ENCODE results near the gene SLC9A9.

Gene SLC9A9

GRCh38 chr3:143265501-143266070, 582.7 kb downstream of the SLC9A9 start:
- no peak for DNase-seq (ENCODE audit: low read depth in 2 of 2, low spot score in 1 of 2)

GRCh38 chr3:143263852-143264513, 584.3 kb downstream of the SLC9A9 start:
- no peak for DNase-seq (ENCODE audit: low read depth in 2 of 2, low spot score in 1 of 2)

DNA sequence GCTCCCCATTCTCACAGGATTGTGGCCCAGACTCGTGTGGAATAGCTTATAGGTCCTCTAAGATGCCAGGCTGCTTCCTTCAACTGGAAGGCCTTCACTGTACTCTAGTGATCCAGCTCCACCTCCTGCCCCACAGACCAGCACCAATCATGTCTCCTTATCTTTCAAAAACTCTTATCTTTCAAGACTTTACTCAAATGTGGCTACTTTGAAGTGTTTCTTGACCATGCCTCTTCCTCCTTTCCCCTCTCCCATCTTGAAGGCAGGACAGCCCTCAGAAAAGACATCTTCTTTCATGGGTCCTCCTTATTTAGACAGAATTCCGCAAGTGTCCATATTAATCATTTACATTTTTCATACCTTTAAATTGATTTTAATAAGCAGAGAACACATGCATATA, 586.4 kb downstream of the SLC9A9 start:
- DNase-seq (ENCODE audit: low read depth in 2 of 2, low spot score in 1 of 2) = no peak

DNA sequence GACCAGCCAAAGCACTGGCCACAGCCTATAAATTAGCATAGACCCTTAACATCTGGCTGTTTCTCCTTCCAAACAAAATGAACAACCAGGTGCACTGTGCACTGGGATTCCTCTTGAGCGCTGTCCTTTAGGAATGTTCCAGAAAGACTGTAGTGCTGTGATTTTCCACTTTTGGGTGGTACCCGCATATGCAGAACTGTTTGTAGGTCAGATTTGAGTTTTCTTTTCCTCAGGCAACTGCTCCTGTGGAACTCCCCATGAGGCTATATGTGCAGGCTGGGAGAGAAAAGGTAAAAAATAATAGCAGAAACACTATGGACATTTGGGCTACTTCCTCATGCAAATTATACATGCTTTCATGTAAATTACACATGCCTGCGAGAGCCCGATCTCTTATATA, 589.6 kb downstream of the SLC9A9 start:
- no peak for DNase-seq (ENCODE audit: low read depth in 2 of 2, low spot score in 1 of 2)

GRCh38 chr3:143256416-143256815, 591.9 kb downstream of the SLC9A9 start:
- DNase-seq (ENCODE audit: low read depth in 2 of 2, low spot score in 1 of 2) = no peak

DNA sequence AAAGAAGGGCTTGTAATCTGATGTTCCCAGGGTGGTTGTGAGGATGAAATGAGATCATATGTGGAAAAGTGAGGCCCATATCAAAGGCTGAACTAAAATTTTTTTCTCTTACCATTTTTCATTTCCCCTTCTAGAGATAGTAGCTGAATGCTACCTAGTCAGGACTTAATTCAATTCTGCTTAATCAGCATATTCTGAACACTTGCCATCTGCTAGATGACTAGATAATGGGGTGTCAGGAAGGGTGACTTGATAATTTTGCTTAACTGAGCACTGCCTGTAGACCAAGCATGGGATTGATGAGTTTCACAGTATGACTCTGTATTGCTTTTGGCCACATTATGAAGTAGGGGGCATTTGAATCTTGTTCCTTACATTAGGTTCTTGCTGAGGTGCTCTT, 592.5 kb downstream of the SLC9A9 start:
- no peak for DNase-seq (ENCODE audit: low read depth in 2 of 2, low spot score in 1 of 2)

DNA sequence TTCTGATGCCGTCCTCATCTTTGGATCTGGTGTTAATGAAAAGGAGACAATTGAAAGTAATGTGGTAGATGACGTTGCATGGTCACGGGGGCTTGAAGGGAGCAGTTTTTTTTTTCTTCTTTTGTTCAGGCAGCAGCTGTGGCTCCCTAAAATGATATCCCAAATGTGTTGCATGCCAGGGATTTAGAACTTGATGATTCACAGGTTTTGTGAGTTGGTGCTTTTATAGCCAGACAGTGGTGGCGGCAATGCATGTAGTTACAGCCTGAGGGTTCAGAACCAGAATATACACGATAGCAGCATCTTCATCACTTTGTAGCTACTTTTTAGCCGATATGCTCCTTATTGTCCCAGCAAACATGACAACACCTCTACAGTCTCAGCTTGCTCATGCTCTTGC, 595.3 kb downstream of the SLC9A9 start:
- DNase-seq (ENCODE audit: low read depth in 2 of 2, low spot score in 1 of 2) = no peak

DNA sequence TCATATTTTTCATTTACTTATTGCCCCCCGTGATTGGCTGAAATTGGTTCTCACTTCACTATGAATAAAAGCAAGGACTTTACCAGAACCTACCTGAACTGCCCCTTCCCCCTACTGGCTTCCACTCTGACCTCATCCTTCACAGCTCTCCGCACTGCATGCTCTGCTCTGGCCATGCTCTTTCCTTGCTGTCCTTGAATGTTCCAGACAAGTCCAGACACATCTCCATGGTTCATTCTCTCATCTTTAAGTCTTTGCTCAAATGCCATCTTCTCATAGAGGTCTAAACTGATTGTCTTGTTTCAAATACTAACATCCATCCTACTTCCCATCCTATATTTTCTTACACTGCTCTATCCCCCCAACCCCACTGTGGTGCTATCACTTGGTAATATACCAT, 599.3 kb downstream of the SLC9A9 start:
- no peak for DNase-seq (ENCODE audit: low read depth in 2 of 2, low spot score in 1 of 2)

GRCh38 chr3:143247073-143247472, 601.2 kb downstream of the SLC9A9 start:
- DNase-seq (ENCODE audit: low read depth in 2 of 2, low spot score in 1 of 2) = no peak

DNA sequence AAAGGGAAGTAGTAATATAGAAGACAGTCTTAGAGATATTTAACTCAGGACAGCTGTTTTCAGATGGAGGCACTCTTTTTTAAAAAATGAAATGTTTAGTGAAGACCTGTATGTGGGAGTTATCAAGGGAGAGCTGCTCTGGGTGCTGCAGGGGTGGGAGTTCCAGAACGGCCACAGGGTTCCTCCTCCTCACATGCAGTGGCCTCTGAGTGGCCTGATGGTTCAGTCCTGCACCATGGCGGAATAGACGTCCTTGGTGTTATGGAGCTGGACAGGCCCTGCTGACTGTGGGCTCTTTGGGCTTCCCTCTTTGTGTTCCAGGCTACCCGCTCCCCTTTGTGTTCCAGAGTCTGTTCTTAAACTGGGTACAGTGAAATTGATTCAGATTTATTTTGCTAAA, 602.6 kb downstream of the SLC9A9 start:
- DNase-seq (ENCODE audit: low read depth in 2 of 2, low spot score in 1 of 2) = no peak

- DNase-seq (ENCODE audit: low read depth in 2 of 2, low spot score in 1 of 2) = no peak
These were observed 603.7 kb downstream of the SLC9A9 start for GRCh38 chr3:143244516-143245063.

DNA sequence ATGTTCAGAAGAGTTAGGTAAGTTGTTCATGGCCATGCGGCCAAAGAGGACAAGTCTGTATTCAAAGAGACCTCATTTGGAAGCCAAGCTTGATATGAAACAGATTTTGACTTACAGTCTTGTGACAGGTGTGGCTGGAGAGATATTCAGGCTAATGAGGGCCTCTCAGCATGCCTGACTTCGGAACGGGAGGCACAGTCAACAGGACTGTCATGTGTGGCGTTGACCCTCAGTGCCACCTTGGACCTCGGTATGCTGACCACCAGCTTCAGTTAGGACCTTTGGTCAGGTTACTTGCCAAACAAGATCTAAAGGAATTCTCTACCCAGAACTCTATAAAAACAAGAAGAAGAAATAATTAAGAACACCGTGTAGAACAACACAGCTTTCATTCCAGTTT, 604.6 kb downstream of the SLC9A9 start:
- DNase-seq (ENCODE audit: low read depth in 2 of 2, low spot score in 1 of 2) = no peak

- no peak for DNase-seq (ENCODE audit: low read depth in 2 of 2, low spot score in 1 of 2)
These were observed 605.6 kb downstream of the SLC9A9 start for GRCh38 chr3:143242691-143243090.

GRCh38 chr3:143242101-143242500, 606.2 kb downstream of the SLC9A9 start:
- no peak for DNase-seq (ENCODE audit: low read depth in 2 of 2, low spot score in 1 of 2)

GRCh38 chr3:143241481-143241951, 606.8 kb downstream of the SLC9A9 start:
- no peak for DNase-seq (ENCODE audit: low read depth in 2 of 2, low spot score in 1 of 2)

GRCh38 chr3:143240886-143241285, 607.4 kb downstream of the SLC9A9 start:
- DNase-seq (ENCODE audit: low read depth in 2 of 2, low spot score in 1 of 2) = no peak

DNA sequence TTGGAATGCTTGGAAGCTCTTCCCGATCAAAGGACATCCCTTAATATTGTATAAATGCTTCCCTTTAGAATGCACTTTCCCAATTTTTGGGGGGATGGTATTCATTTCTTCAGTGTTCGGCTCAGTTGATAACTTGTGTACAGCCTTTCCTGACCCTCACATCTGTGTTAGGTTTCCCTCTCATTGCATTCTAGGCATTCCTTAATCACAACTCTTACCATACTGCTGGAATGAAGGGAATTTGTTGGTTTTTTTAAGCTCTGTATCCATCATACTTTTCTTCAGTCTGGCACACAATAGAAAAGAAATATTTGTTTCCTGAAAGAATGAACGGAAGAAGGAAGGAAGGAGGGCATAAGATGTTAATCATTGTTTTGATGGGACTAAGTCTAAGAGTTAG, 609.2 kb downstream of the SLC9A9 start:
- no peak for DNase-seq (ENCODE audit: low read depth in 2 of 2, low spot score in 1 of 2)

- no peak for DNase-seq (ENCODE audit: low read depth in 2 of 2, low spot score in 1 of 2)
These were observed 611.1 kb downstream of the SLC9A9 start for GRCh38 chr3:143237077-143237627.

DNA sequence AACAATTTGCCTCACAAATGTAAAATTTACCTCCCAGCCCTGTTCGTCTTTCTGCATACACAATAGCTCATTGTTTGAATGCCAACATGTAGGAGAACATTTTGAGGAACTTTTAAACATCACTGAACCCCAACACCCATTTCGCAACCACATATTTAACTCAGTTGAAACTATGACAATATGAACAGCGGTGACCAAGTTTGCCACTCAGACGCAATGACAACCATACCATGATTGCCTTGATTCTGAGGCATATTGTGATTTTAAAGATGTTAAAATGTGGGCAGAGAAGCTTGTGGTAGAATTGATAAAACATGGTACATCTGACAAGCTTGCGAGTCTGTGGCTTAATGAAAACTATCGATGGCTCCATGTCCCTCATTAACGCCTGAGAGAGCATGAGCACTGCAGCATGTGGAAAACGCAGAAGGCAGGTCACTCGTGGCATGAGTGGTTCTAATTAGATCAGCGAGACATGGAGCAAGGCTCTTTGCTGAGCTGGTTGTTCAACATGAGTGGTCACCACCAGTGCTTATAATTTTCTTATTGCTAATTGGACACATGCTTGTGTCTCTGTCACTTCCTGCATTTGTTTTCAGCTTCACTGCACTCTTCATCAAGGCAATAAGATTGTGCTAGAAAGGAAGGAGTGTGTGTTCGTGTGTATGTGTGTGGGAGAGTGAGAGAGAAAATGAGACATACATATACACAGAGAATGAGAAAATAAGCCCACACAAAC, 611.9 kb downstream of the SLC9A9 start:
- no peak for DNase-seq (ENCODE audit: low read depth in 2 of 2, low spot score in 1 of 2)

DNA sequence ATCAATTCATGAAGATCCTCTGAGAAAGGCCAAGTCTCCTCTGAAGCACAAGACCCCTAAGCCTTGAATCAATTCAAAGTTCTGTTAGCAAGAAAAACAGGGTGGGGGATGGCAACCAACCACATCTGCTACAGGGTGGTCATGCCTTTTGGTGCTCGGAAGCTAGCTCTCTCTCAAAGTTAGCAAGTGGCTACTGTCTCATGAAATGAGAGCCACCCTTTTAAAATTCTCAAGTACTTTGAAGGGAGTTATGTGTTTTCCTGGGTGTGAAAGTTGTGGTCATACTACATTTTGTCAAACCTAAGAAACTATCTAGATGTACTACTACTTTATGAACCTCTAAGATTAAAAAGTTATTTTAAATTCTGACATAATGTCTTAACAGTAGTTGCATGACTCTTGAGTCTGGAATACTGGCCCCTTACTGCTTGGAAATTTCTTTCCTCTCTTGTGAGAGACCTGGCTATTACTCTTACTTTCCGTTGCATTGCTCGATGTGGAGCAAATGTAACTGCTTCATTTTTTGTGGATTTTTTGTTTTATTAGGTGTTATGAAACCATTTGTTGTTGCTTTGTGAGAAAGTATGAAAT, 612.6 kb downstream of the SLC9A9 start:
- no peak for DNase-seq (ENCODE audit: low read depth in 2 of 2, low spot score in 1 of 2)

- no peak for DNase-seq (ENCODE audit: low read depth in 2 of 2, low spot score in 1 of 2)
These were observed 613.7 kb downstream of the SLC9A9 start for GRCh38 chr3:143234526-143234925.
